IMR-90 (cell line): ENCODE results near the gene ABCA10. TPM values are rescaled to one million over a fixed set of nuclear protein-coding genes. Genes with fewer than 3 reads are reported as not detected.

Source experiments
- ATAC-seq: fragments of 200-7000 bp; cut with Tn5 transposase; 2 replicates; pipeline ENCODE4 v1.9.1; 2020; ENCODE audit warnings: low read depth, mild to moderate bottlenecking, moderate library complexity
- BruUV-seq: library from RNA; stranded (reverse); fragments of 400-500 nt; replicated peaks from 2 replicates; lab custom pipeline; 2021; lab: Mats Ljungman, UMichigan
- CTCF ChIA-PET: fragments of 300-600 bp; formaldehyde crosslinking; extraction: SDS; loops from one replicate; lab custom pipeline; 2021; ENCODE audit warnings: antibody characterized with exemption; lab: Yijun Ruan, JAX
- POLR2A ChIA-PET: fragments of 300-600 bp; sonication (Branson Sonifier 250); formaldehyde crosslinking; loops from one replicate; lab custom pipeline; 2022; ENCODE audit warnings: antibody characterized with exemption; ENCODE audit not compliant: unreplicated experiment; lab: Charles Lee
- DNase-seq: peaks from one replicate; pipeline ENCODE4 v3.0.0; 2013
- H2AFZ ChIP-seq: replicated peaks from 2 replicates; pipeline ENCODE3; 2013; ENCODE audit warnings: low read length, mild to moderate bottlenecking; ENCODE audit not compliant: poor library complexity
- H2AK5ac ChIP-seq: 2 replicates; pipeline ENCODE4 v1.6.1; 2013; ENCODE audit warnings: low read depth, low read length, inconsistent platforms
- H2AK9ac ChIP-seq: replicated peaks from 2 replicates; pipeline ENCODE3; 2013; ENCODE audit warnings: mild to moderate bottlenecking, low read depth, low read length, moderate library complexity; ENCODE audit not compliant: poor library complexity
- H2BK120ac ChIP-seq: 2 replicates; pipeline ENCODE4 v1.6.1; 2013; ENCODE audit warnings: low read depth, low read length, inconsistent platforms
- H2BK15ac ChIP-seq: 3 replicates; pipeline ENCODE4 v1.6.1; 2013; ENCODE audit warnings: low read depth, low read length, inconsistent platforms
- H2BK20ac ChIP-seq: 2 replicates; pipeline ENCODE4 v1.6.1; 2013; ENCODE audit warnings: low read depth, mild to moderate bottlenecking, inconsistent platforms, low read length, moderate library complexity
- H2BK5ac ChIP-seq: 2 replicates; pipeline ENCODE4 v1.6.1; 2013; ENCODE audit warnings: mild to moderate bottlenecking, low read depth, low read length, inconsistent platforms; ENCODE audit not compliant: poor library complexity, severe bottlenecking
- H3K14ac ChIP-seq: replicated peaks from 2 replicates; pipeline ENCODE4 v1.6.1; 2013; ENCODE audit warnings: low read depth, low read length, inconsistent platforms
- H3K18ac ChIP-seq: 2 replicates; pipeline ENCODE4 v1.6.1; 2013; ENCODE audit warnings: low read depth, low read length, control low read depth
- H3K23ac ChIP-seq: 2 replicates; pipeline ENCODE4 v1.6.1; 2013; ENCODE audit warnings: low read depth, low read length, inconsistent platforms
- H3K27ac ChIP-seq: 2 replicates; pipeline ENCODE4 v1.5.1; 2013; ENCODE audit warnings: mild to moderate bottlenecking, control low read depth, low read length; ENCODE audit not compliant: insufficient read depth
- H3K27me3 ChIP-seq: 2 replicates; pipeline ENCODE4 v1.6.1; 2013; ENCODE audit warnings: low read length; ENCODE audit not compliant: control insufficient read depth, insufficient read depth
- H3K36me3 ChIP-seq: 2 replicates; pipeline ENCODE4 v1.6.1; 2013; ENCODE audit warnings: low read length, mixed read lengths; ENCODE audit not compliant: control insufficient read depth, insufficient read depth
- H3K4ac ChIP-seq: 2 replicates; pipeline ENCODE4 v1.6.1; 2013; ENCODE audit warnings: low read depth, low read length, inconsistent platforms
- H3K4me1 ChIP-seq: 2 replicates; pipeline ENCODE4 v1.6.1; 2013; ENCODE audit warnings: low read length, mixed read lengths; ENCODE audit not compliant: control insufficient read depth, insufficient read depth
- H3K4me2 ChIP-seq: 2 replicates; pipeline ENCODE4 v1.6.1; 2013; ENCODE audit warnings: low read depth, mild to moderate bottlenecking, control low read depth, low read length, moderate library complexity
- H3K4me3 ChIP-seq: 2 replicates; pipeline ENCODE4 v1.5.1; 2013; ENCODE audit warnings: low read depth, mild to moderate bottlenecking, control low read depth, low read length, moderate library complexity; ENCODE audit not compliant: insufficient read depth
- H3K56ac ChIP-seq: 2 replicates; pipeline ENCODE4 v1.6.1; 2013; ENCODE audit warnings: low read length, inconsistent platforms; ENCODE audit not compliant: insufficient read depth; ENCODE audit errors: extremely low read depth
- H3K79me1 ChIP-seq, 2 experiments: 2 replicates each; pipeline ENCODE4 v1.6.1; 2013; ENCODE audit warnings: low read length in 2 of 2, inconsistent platforms in 1 of 2, low read depth in 1 of 2
- H3K9ac ChIP-seq: 2 replicates; pipeline ENCODE4 v1.6.1; 2013; ENCODE audit warnings: low read depth, low read length, control low read depth
- H3K9me1 ChIP-seq: 2 replicates; pipeline ENCODE4 v1.6.1; 2013; ENCODE audit warnings: low read length, inconsistent platforms; ENCODE audit not compliant: insufficient read depth
- H3K9me3 ChIP-seq: 2 replicates; pipeline ENCODE4 v1.6.1; 2013; ENCODE audit warnings: low read length; ENCODE audit not compliant: control insufficient read depth, insufficient read depth
- H4K20me1 ChIP-seq: 2 replicates; pipeline ENCODE4 v1.6.1; 2013; ENCODE audit warnings: low read length, inconsistent platforms; ENCODE audit not compliant: insufficient read depth
- H4K5ac ChIP-seq: 2 replicates; pipeline ENCODE4 v1.6.1; 2013; ENCODE audit warnings: mild to moderate bottlenecking, low read depth, low read length, control low read depth
- H4K8ac ChIP-seq, 2 experiments: 2 replicates each; pipeline ENCODE4 v1.6.1; 2013; ENCODE audit warnings: low read depth in 2 of 2, low read length in 2 of 2, control low read depth in 1 of 2, inconsistent platforms in 1 of 2
- H4K91ac ChIP-seq: 2 replicates; pipeline ENCODE4 v1.6.1; 2013; ENCODE audit warnings: low read depth, low read length, inconsistent platforms; ENCODE audit not compliant: insufficient read depth
- BHLHE40 ChIP-seq: fragments of 150-350 bp; IDR thresholded peaks from 2 replicates; pipeline ENCODE4 v1.6.1; 2016; ENCODE audit warnings: mild to moderate bottlenecking, low read depth, low read length
- CHD1 ChIP-seq: IDR thresholded peaks from 2 replicates; pipeline ENCODE4 v1.6.1; 2012; ENCODE audit warnings: low read depth, low read length, improper control_type of control experiment
- CTCF ChIP-seq: conservative IDR thresholded peaks from 2 replicates; pipeline ENCODE4 v1.5.1; 2012; ENCODE audit warnings: mild to moderate bottlenecking, low read depth, low read length, improper control_type of control experiment
- ELK1 ChIP-seq: fragments of 150-350 bp; IDR thresholded peaks from 2 replicates; pipeline ENCODE4 v1.6.1; 2016; ENCODE audit warnings: low read depth, mild to moderate bottlenecking, low read length, moderate library complexity, borderline replicate concordance
- FOS ChIP-seq: fragments of 150-350 bp; IDR thresholded peaks from 2 replicates; pipeline ENCODE4 v1.6.1; 2016; ENCODE audit warnings: low read depth, low read length
- POLR2A ChIP-seq: IDR thresholded peaks from 2 replicates; pipeline ENCODE4 v1.6.1; 2012; ENCODE audit warnings: mild to moderate bottlenecking, low read depth, low read length
- RCOR1 ChIP-seq: IDR thresholded peaks from 2 replicates; pipeline ENCODE4 v1.6.1; 2012; ENCODE audit warnings: mild to moderate bottlenecking, low read length, improper control_type of control experiment; ENCODE audit not compliant: insufficient replicate concordance
- WGBS, 2 experiments: methylation state at CpG; one replicate each; pipeline versions ENCODE4 v1.1.5 to v1.1.7; 2013; ENCODE audit warnings: missing lambda C conversion rate in 2 of 2; ENCODE audit not compliant: insufficient read length in 1 of 2; ENCODE audit errors: extremely low coverage in 2 of 2; 5-methylcytosine and 5-hydroxymethylcytosine counted together
- dilution Hi-C: fragments of 300-500 bp; cut with HindIII; formaldehyde crosslinking; loops from one replicate; pipeline ENCODE4 v1.14.3; 2018; ENCODE audit warnings: low sequenced_read_pairs; ENCODE audit not compliant: unreplicated experiment
- in situ Hi-C: fragments of 300-500 bp; cut with MboI; formaldehyde crosslinking; loops from 3 replicates; pipeline ENCODE4 v1.14.3; 2019; ENCODE audit warnings: low sequenced_read_pairs, inconsistent platforms, mixed read lengths
- intact Hi-C: fragments of 100-400 bp; cut with micrococcal nuclease; formaldehyde crosslinking; loops from 2 replicates; pipeline ENCODE4 v1.10.0; 2022
- polyA plus RNA-seq, 3 experiments: library from polyadenylated mRNA; depleted of rRNA; stranded (reverse); fragments of >200 nt; gene quantifications; 2 replicates each; pipeline ENCODE4 v1.2.3, GENCODE V29; 2012; ENCODE audit warnings: low replicate concordance in 1 of 3
- total RNA-seq: library from RNA; depleted of rRNA; stranded (reverse); fragments of >200 nt; gene quantifications from 2 replicates; pipeline ENCODE4 v1.2.3, GENCODE V29; 2012

The ABCA10 gene
- total and polyA plus RNA-seq, 2 of the 4 experiments (the other 2 are of a cell fraction) = under 0.01 to 0.03 TPM

GRCh38 chr17:69231521-69231920 lies 2.9 kb upstream of the ABCA10 start:
- Histone ChIP-seq H2BK5ac (no peak overlapping the region), H3K4me3 (no peak overlapping the region), H3K27ac (no peak overlapping the region), H2BK20ac (no peak overlapping the region), H3K4ac (no peak overlapping the region), H2BK120ac (no peak overlapping the region), H3K27me3 (no peaks in the 10 kb centered on the region), H2AK9ac (no peak overlapping the region), H4K20me1 (no peaks in the 10 kb centered on the region), H3K9me3 (no peaks in the 10 kb centered on the region), H2BK15ac (no peak overlapping the region), H4K5ac (no peak overlapping the region), H3K79me1 (no peaks in the 10 kb centered on the region), H2AK5ac (no peak overlapping the region), H3K18ac (no peak overlapping the region), H3K36me3 (no peaks in the 10 kb centered on the region), H4K8ac (no peak overlapping the region), H3K4me2 (no peak overlapping the region), H3K4me1 (no peaks in the 10 kb centered on the region), H3K9me1 (0 out of 2 replicates have a peak, but pooled peaks cover 3% of the 10 kb centered on the region), H4K91ac (no peak overlapping the region), H3K14ac (no peak overlapping the region), H2AFZ (no peak overlapping the region), H3K56ac (no peak overlapping the region), H3K9ac (no peak overlapping the region), H3K23ac (no peak overlapping the region)
- TF ChIP-seq CHD1 (no peak), FOS (no peak), POLR2A (no peak), CTCF (no peak), ELK1 (no peak), RCOR1 (no peak), BHLHE40 (no peak)
- no CpG with 5 or more reads among the region's 1 CpG for WGBS, 2 experiments
- ATAC-seq = no peak
- in situ Hi-C loops (no loop called here), dilution Hi-C loops (no loop called here), intact Hi-C loops (no loop called here)
- DNase-seq = no peak
- no TSS peak for BruUV-seq
- ChIA-PET POLR2A (no interaction called here), CTCF (no interaction called here)
